Sigmoid colon (tissue), 4 donors: ENCODE results near the gene CDH22.

Experiments used
- EP300 ChIP-seq, 4 donors: sonication (generic); formaldehyde crosslinking; IDR thresholded peaks; one replicate each; pipeline ENCODE4 v1.6.1; 2017; ENCODE audit warnings: antibody characterized with exemption in 4 of 4
- POLR2A ChIP-seq, 2 donors: fragments of 450-650 bp; IDR thresholded peaks; one replicate each; pipeline ENCODE4 v1.6.1; 2016; ENCODE audit warnings: antibody characterized with exemption in 2 of 2, mild to moderate bottlenecking in 2 of 2, moderate library complexity in 2 of 2
- POLR2AphosphoS5 ChIP-seq, 4 donors: sonication (generic); formaldehyde crosslinking; IDR thresholded peaks; one replicate each; pipeline ENCODE4 v1.6.1; 2017; ENCODE audit warnings: antibody characterized with exemption in 4 of 4
- TF ChIP-seq, protein P1 (sequence below), 4 experiments: fragments of 450-650 bp in 3 of 4; fragments of 200-600 bp in 1 of 4; IDR thresholded peaks; one replicate each; pipeline ENCODE4 v1.5.1; 2016 to 2019; ENCODE audit warnings: antibody characterized with exemption in 4 of 4, mild to moderate bottlenecking in 3 of 4, moderate library complexity in 2 of 4

- TF ChIP-seq POLR2AphosphoS5 (IDR thresholded peaks at IDR 0.05), result no peak
- TF ChIP-seq, protein P1, sequence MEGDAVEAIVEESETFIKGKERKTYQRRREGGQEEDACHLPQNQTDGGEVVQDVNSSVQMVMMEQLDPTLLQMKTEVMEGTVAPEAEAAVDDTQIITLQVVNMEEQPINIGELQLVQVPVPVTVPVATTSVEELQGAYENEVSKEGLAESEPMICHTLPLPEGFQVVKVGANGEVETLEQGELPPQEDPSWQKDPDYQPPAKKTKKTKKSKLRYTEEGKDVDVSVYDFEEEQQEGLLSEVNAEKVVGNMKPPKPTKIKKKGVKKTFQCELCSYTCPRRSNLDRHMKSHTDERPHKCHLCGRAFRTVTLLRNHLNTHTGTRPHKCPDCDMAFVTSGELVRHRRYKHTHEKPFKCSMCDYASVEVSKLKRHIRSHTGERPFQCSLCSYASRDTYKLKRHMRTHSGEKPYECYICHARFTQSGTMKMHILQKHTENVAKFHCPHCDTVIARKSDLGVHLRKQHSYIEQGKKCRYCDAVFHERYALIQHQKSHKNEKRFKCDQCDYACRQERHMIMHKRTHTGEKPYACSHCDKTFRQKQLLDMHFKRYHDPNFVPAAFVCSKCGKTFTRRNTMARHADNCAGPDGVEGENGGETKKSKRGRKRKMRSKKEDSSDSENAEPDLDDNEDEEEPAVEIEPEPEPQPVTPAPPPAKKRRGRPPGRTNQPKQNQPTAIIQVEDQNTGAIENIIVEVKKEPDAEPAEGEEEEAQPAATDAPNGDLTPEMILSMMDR (IDR thresholded peaks at IDR 0.05), result no peak
- no peak for TF ChIP-seq EP300 (IDR thresholded peaks at IDR 0.05)
- TF ChIP-seq POLR2A (IDR thresholded peaks at IDR 0.05), result no peak
Observed at GRCh38 chr20:46229478-46230105, 78.7 kb downstream of the CDH22 start.
